Transverse colon (tissue), 4 donors: ENCODE measurements around the gene SMURF2. TPM values are rescaled to one million over a fixed set of nuclear protein-coding genes. Genes with fewer than 3 reads are reported as not detected.
"Not testable (repeated sequence)": the region's sequence is repeated elsewhere in the genome, so short reads cannot be mapped to it uniquely, and the experiment has no call there.

Source experiments
- DNase-seq: peaks from one replicate; pipeline ENCODE4 v3.0.0-alpha.2; 2019
- H3K27ac ChIP-seq, 4 donors: fragments of 200-600 bp; sonication (generic); 2 replicates each; pipeline ENCODE4 v1.5.1; 2016 to 2018; ENCODE audit warnings: inconsistent platforms in 4 of 4
- H3K27me3 ChIP-seq: fragments of 200-600 bp; sonication (generic); 2 replicates; pipeline ENCODE4 v1.5.1; 2017; ENCODE audit warnings: inconsistent platforms
- H3K36me3 ChIP-seq, 4 donors: fragments of 200-600 bp; sonication (generic); 2 replicates each; pipeline ENCODE4 v1.5.1; 2017 to 2019; ENCODE audit warnings: inconsistent platforms in 4 of 4
- H3K4me1 ChIP-seq, 4 donors: fragments of 200-600 bp; sonication (generic); 2 replicates each; pipeline ENCODE4 v1.5.1; 2017 to 2020; ENCODE audit warnings: inconsistent platforms in 4 of 4
- H3K4me3 ChIP-seq, 4 donors: fragments of 200-600 bp; sonication (generic); 1 replicate in 1 of 4; 2 replicates in 3 of 4; pipeline versions ENCODE4 v1.5.1 to v1.6.1; 2017 to 2019; ENCODE audit warnings: inconsistent platforms in 4 of 4
- H3K9me3 ChIP-seq, 2 donors: fragments of 200-600 bp; sonication (generic); 2 replicates each; pipeline ENCODE4 v1.5.1; 2017 to 2019; ENCODE audit warnings: inconsistent platforms in 2 of 2
- CTCF ChIP-seq, 5 experiments: fragments of 200-600 bp in 3 of 5; fragments of 450-650 bp in 2 of 5; sonication (generic) in 3 of 5; IDR thresholded peaks; 1 replicate in 2 of 5; 2 replicates in 3 of 5; pipeline ENCODE4 v1.5.1; 2016 to 2017; ENCODE audit warnings: antibody characterized with exemption in 5 of 5, inconsistent platforms in 3 of 5, mild to moderate bottlenecking in 2 of 5, moderate library complexity in 1 of 5
- EP300 ChIP-seq: sonication (generic); formaldehyde crosslinking; IDR thresholded peaks from one replicate; pipeline ENCODE4 v1.6.1; 2017; ENCODE audit warnings: antibody characterized with exemption, low read depth
- POLR2A ChIP-seq: fragments of 450-650 bp; IDR thresholded peaks from one replicate; pipeline ENCODE4 v1.6.1; 2016; ENCODE audit warnings: antibody characterized with exemption, mild to moderate bottlenecking, moderate library complexity
- POLR2AphosphoS5 ChIP-seq, 3 donors: sonication (generic); formaldehyde crosslinking; IDR thresholded peaks; one replicate each; pipeline ENCODE4 v1.6.1; 2016; ENCODE audit warnings: antibody characterized with exemption in 3 of 3
- WGBS, 2 donors: methylation state at CpG; one replicate each; pipeline ENCODE4 v1.1.5; 2018; ENCODE audit warnings: low coverage in 1 of 2; 5-methylcytosine and 5-hydroxymethylcytosine counted together
- in situ Hi-C, 4 donors: fragments of 200-750 bp; cut with MboI; loops; one replicate each; pipeline versions ENCODE4 v1.15.0 to v1.15.1; 2017; ENCODE audit warnings: low sequenced_read_pairs in 3 of 4, low pct_ligation_motif_present in 1 of 4, low pct_unique_long_range_greater_than_20kb in 1 of 4
- intact Hi-C: fragments of 100-400 bp; cut with DNase I; formaldehyde crosslinking; loops from one replicate; pipeline ENCODE4 v1.15.1; 2023; ENCODE audit warnings: low total_unique reads
- total RNA-seq, 4 donors: library from RNA; depleted of rRNA; stranded (reverse); fragments of >200 nt; gene quantifications; one replicate each; pipeline ENCODE4 v1.1.0, GENCODE V29; 2016

SMURF2 gene
- total RNA-seq, 4 donors from 2014 or later = 5.0 to 27.0 (median 14.0) TPM

DNA sequence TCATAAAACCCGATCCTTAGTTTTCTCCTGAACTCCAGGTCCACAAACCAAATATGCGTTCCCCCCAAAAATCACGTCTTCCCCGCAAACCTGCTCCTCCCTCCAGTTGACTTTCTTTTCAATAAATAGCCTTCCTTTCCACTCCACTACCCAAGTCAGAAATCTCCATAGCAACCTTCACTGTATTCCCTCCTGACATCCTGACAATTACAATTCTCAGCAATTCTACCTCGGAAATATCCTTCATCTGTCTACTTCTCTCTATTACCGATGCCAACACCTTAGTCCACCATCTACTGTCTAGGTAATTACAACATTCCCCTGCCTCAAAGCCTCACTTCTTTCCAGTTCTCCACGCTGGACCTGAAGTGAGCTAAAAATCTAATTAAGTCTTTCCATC, 50.7 kb downstream of the SMURF2 start:
- DNase-seq = no peak
- Histone ChIP-seq H3K4me1 (peaks cover 17 to 31% (median 19%) of the 10 kb centered on the region in 4 donors), H3K27me3 (no peaks in the 10 kb centered on the region), H3K36me3 (no peaks in the 10 kb centered on the region), H3K4me3 (no peak overlapping the region), H3K27ac (no peak overlapping the region), H3K9me3 (no peaks in the 10 kb centered on the region)
- WGBS, 2 donors = 89 to 93% methylated on average over 5 to 7 of the region's 7 CpGs
- intact Hi-C loops (no loop called here), in situ Hi-C loops (no loop called here)
- TF ChIP-seq CTCF (IDR thresholded peaks at IDR 0.05) (no peak), EP300 (no peak), POLR2A (no peak), POLR2AphosphoS5 (IDR thresholded peaks at IDR 0.05) (no peak)

- in situ Hi-C loops, intact Hi-C loops: not testable (repeated sequence)
- WGBS, 2 donors = 96 to 100% methylated on average over 1 to 2 of the region's 2 CpGs
Observed at GRCh38 chr17:64610244-64610643, 51.9 kb downstream of the SMURF2 start.

DNA sequence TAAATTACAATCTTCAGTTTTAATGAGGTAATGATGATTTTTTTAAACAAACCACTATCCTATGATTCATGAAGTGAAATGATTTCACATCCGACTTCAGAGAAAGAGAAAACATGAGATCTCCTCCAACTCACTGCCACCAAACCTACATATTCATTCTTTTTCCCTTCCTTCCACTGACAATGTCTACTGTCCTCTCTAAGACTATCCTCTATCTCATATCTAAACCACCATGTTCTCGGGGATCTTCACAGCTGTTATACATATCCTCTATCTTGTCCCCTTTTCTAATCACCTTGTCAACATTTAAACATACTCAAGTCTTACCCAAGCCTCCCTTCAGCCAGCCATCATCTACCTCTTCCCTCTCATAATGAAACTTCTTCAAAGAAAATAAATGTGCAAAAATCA, 53.5 kb downstream of the SMURF2 start:
- Histone ChIP-seq H3K9me3 (no peaks in the 10 kb centered on the region), H3K4me1 (peaks cover 0 to 14% (median 0%) of the 10 kb centered on the region in 4 donors), H3K27ac (no peak overlapping the region), H3K4me3 (no peak overlapping the region), H3K36me3 (no peaks in the 10 kb centered on the region), H3K27me3 (no peaks in the 10 kb centered on the region)
- in situ Hi-C loops (no loop called here), intact Hi-C loops (no loop called here)
- no peak for DNase-seq
- TF ChIP-seq EP300 = no peak
- TF ChIP-seq POLR2AphosphoS5 (IDR thresholded peaks at IDR 0.05) = no peak
- WGBS, 2 donors = 67 to 83% methylated on average over 2 of the region's 2 CpGs

More at GRCh38 chr17:64610244-64610643, 51.9 kb downstream of the SMURF2 start:
- not testable (repeated sequence) for H3K4me3 ChIP-seq, H3K27me3 ChIP-seq, H3K27ac ChIP-seq, H3K36me3 ChIP-seq, H3K9me3 ChIP-seq, DNase-seq
- peaks cover 12 to 25% (median 15%) of the 10 kb centered on the region in 4 donors for H3K4me1 ChIP-seq

- 85 to 100% methylated on average over 1 to 2 of the region's 2 CpGs for whole genome bisulfite sequencing, 2 donors
- intact Hi-C loops = no loop called here
Observed at GRCh38 chr17:64607862-64608565, 54.1 kb downstream of the SMURF2 start.

GRCh38 chr17:64604532-64604931, 57.6 kb downstream of the SMURF2 start:
- in situ Hi-C loops, DNase-seq: not testable (repeated sequence)

More at GRCh38 chr17:64607862-64608565, 54.1 kb downstream of the SMURF2 start:
- in situ Hi-C loops = no loop called here
- Histone ChIP-seq H3K27ac (no peak overlapping the region), H3K4me1 (peaks cover 0 to 14% (median 0%) of the 10 kb centered on the region in 4 donors), H3K27me3 (no peaks in the 10 kb centered on the region), H3K9me3 (no peaks in the 10 kb centered on the region), H3K36me3 (no peaks in the 10 kb centered on the region), H3K4me3 (no peak overlapping the region)
- TF ChIP-seq POLR2A (no peak), EP300 (no peak)
- no peak for DNase-seq

DNA sequence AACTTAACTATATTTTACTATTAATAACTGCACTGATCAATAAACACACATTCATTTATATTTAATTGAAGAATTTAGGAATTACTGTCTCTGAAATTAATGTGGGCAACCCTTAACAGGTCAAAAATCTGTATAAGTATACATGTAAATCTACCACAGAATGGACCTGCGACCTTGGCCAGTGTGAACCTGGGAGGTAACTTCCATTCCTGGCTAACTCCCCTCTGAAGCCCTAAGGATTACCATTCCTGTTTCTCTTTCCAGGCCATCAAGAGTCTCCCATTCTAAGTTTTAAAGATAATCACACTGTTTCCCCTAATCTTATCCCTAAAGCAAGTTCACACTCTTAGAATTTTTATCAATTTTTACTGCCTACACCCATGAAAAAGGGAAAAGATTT, 58.1 kb downstream of the SMURF2 start:
- DNase-seq = no peak
- intact Hi-C loops (no loop called here), in situ Hi-C loops (no loop called here)
- H3K27me3 ChIP-seq = no peaks in the 10 kb centered on the region
- peaks cover 0 to 18% (median 0%) of the 10 kb centered on the region in 4 donors for H3K4me1 ChIP-seq
- WGBS, 2 donors = 60 to 90% methylated on average over 1 of the region's 1 CpG
- no peaks in the 10 kb centered on the region for H3K9me3 ChIP-seq
- no peak overlapping the region for H3K4me3 ChIP-seq
- no peaks in the 10 kb centered on the region for H3K36me3 ChIP-seq
- no peak overlapping the region for H3K27ac ChIP-seq
- TF ChIP-seq POLR2AphosphoS5 (IDR thresholded peaks at IDR 0.05) (no peak), EP300 (no peak), POLR2A (no peak), CTCF (IDR thresholded peaks at IDR 0.05) (no peak)

More at GRCh38 chr17:64604532-64604931, 57.6 kb downstream of the SMURF2 start:
- H3K27ac ChIP-seq, H3K4me3 ChIP-seq, H3K27me3 ChIP-seq, H3K9me3 ChIP-seq, H3K36me3 ChIP-seq, intact Hi-C loops: not testable (repeated sequence)
- H3K4me1 ChIP-seq = peaks cover 0 to 12% (median 0%) of the 10 kb centered on the region in 4 donors
- WGBS, 2 donors = 89 to 96% methylated on average over 10 to 12 of the region's 12 CpGs
